ENCODE measurements around the gene CNTFR. TPM values are rescaled to one million over a fixed set of nuclear protein-coding genes. Genes with fewer than 3 reads are reported as not detected.
A peak's percentile ranks its signal among the peaks of the same experiment; 100 is the strongest.

Gene CNTFR
- total RNA-seq, 1 donor from 2014 or later, result 8.6 TPM

DNA sequence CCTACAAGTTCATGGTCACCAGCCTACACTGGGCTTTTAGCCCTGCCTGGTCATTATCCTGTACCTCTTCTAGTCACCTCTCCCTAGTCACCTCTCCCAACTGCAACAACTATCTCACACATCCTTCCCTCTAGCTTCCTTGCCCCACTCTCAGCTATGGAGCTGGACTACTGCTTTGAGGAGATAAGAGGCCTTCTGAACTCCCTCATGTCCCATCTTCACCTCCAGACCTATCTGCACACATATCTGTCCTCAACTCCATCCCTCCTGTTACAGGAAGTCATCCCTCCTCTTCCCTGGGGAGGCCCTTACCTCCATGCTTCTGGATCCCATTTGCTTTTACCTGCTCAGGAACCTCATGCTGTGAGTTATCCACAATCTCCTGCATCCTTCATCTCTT, 16.7 kb upstream of the CNTFR start:
- H3K4me1 ChIP-seq, result peaks cover 6% of the 10 kb centered on the region
- no peak for DNase-seq (ENCODE audit: low spot score)
- no peak overlapping the region for H3K9ac ChIP-seq
- H3K4me2 ChIP-seq, result no peak overlapping the region
- Mint-ChIP-seq H3K9me3 (no peaks in the 10 kb centered on the region), H3K27me3 (ENCODE audit: insufficient read depth, low read depth) (peaks cover 4% of the 10 kb centered on the region), H3K27ac (no peak overlapping the region), H3K4me1 (peaks cover 30% of the 10 kb centered on the region), H3K36me3 (no peaks in the 10 kb centered on the region), H3K4me3 (no peak overlapping the region)
- no peak overlapping the region for H3K4me3 ChIP-seq
- TF ChIP-seq CTCF (IDR thresholded peaks at IDR 0.05), result no peak
- no peak for TF ChIP-seq EZH2phosphoT487 (IDR thresholded peaks at IDR 0.05)
- TF ChIP-seq EZH2 (IDR thresholded peaks at IDR 0.05), result no peak
- peaks cover 7% of the 10 kb centered on the region for H3K79me2 ChIP-seq (ENCODE audit: low read depth)
- H3K9me3 ChIP-seq (ENCODE audit: low read depth), result no peaks in the 10 kb centered on the region
- peaks cover 14% of the 10 kb centered on the region for H3K27me3 ChIP-seq
- H3K36me3 ChIP-seq, result no peaks in the 10 kb centered on the region
- no peak overlapping the region for H3K27ac ChIP-seq
- no peaks in the 10 kb centered on the region for H3F3A ChIP-seq (ENCODE audit: low read depth)
- H4K20me1 ChIP-seq (ENCODE audit: low read depth), result no peaks in the 10 kb centered on the region
- H2AFZ ChIP-seq (replicated peaks), result no peak overlapping the region

- Histone ChIP-seq H4K20me1 (ENCODE audit: low read depth) (no peaks in the 10 kb centered on the region), H3K4me3 (no peak overlapping the region), H3K27ac (no peak overlapping the region), H3K36me3 (no peaks in the 10 kb centered on the region), H3K9ac (no peak overlapping the region), H3K4me2 (no peak overlapping the region), H3K79me2 (ENCODE audit: low read depth) (no peaks in the 10 kb centered on the region), H3K27me3 (peaks cover 14% of the 10 kb centered on the region), H2AFZ (replicated peaks) (no peak overlapping the region), H3K9me3 (ENCODE audit: low read depth) (no peaks in the 10 kb centered on the region), H3F3A (ENCODE audit: low read depth) (no peaks in the 10 kb centered on the region), H3K4me1 (no peaks in the 10 kb centered on the region)
- DNase-seq (ENCODE audit: low spot score), result peak; percentile 90
- H3K9me3 Mint-ChIP-seq, result no peaks in the 10 kb centered on the region
- H3K27me3 Mint-ChIP-seq (ENCODE audit: insufficient read depth, low read depth), result peaks cover 8% of the 10 kb centered on the region
- no peak overlapping the region for H3K4me3 Mint-ChIP-seq
- no peaks in the 10 kb centered on the region for H3K36me3 Mint-ChIP-seq
- no peak for TF ChIP-seq EZH2 (IDR thresholded peaks at IDR 0.05)
- TF ChIP-seq EZH2phosphoT487 (IDR thresholded peaks at IDR 0.05), result no peak
- peak; percentile 98 for TF ChIP-seq CTCF (IDR thresholded peaks at IDR 0.05)
- H3K4me1 Mint-ChIP-seq, result peaks cover 20% of the 10 kb centered on the region
- no peak overlapping the region for H3K27ac Mint-ChIP-seq
Measured at GRCh38 chr9:34603610-34604231, 14.2 kb upstream of the CNTFR start.

GRCh38 chr9:34601937-34602573, 12.5 kb upstream of the CNTFR start:
- Histone ChIP-seq H4K20me1 (ENCODE audit: low read depth) (no peaks in the 10 kb centered on the region), H3K4me3 (no peak overlapping the region), H3K79me2 (ENCODE audit: low read depth) (no peaks in the 10 kb centered on the region), H2AFZ (replicated peaks) (no peak overlapping the region), H3K27ac (no peak overlapping the region), H3F3A (ENCODE audit: low read depth) (no peaks in the 10 kb centered on the region), H3K4me1 (no peaks in the 10 kb centered on the region), H3K9me3 (ENCODE audit: low read depth) (no peaks in the 10 kb centered on the region), H3K4me2 (no peak overlapping the region), H3K27me3 (peaks cover 18% of the 10 kb centered on the region), H3K9ac (no peak overlapping the region), H3K36me3 (no peaks in the 10 kb centered on the region)
- peaks cover 20% of the 10 kb centered on the region for H3K4me1 Mint-ChIP-seq
- TF ChIP-seq EZH2 (IDR thresholded peaks at IDR 0.05) (no peak), CTCF (IDR thresholded peaks at IDR 0.05) (no peak), EZH2phosphoT487 (IDR thresholded peaks at IDR 0.05) (no peak)
- H3K36me3 Mint-ChIP-seq, result no peaks in the 10 kb centered on the region
- H3K27me3 Mint-ChIP-seq (ENCODE audit: insufficient read depth, low read depth), result peaks cover 8% of the 10 kb centered on the region
- no peak overlapping the region for H3K4me3 Mint-ChIP-seq
- no peak for DNase-seq (ENCODE audit: low spot score)
- H3K9me3 Mint-ChIP-seq, result no peaks in the 10 kb centered on the region
- peak overlapping the region; percentile 5 for H3K27ac Mint-ChIP-seq

Measured in neural progenitor cell (in vitro differentiated cells).